Body of pancreas (tissue), 4 donors: ENCODE data around the gene WNT11. TPM values are rescaled to one million over a fixed set of nuclear protein-coding genes. Genes with fewer than 3 reads are reported as not detected.

Experiments used
- ATAC-seq: fragments of 150-250 bp; one replicate; pipeline ENCODE4 v1.9.1; 2016
- DNase-seq, 4 donors: peaks; one replicate each; pipeline ENCODE4 v3.0.0-alpha.2; 2019
- H3K27ac ChIP-seq, 4 donors: fragments of 200-600 bp; sonication (generic); 1 replicate in 3 of 4; 2 replicates in 1 of 4; pipeline versions ENCODE4 v1.5.1 to v1.6.1; 2016 to 2019; ENCODE audit warnings: mild to moderate bottlenecking in 1 of 4, mixed read lengths in 1 of 4, moderate library complexity in 1 of 4
- H3K27me3 ChIP-seq, 2 donors: fragments of 200-600 bp; sonication (generic); one replicate each; pipeline ENCODE4 v1.6.0; 2016; ENCODE audit warnings: mild to moderate bottlenecking in 1 of 2
- H3K36me3 ChIP-seq, 2 donors: fragments of 200-600 bp; sonication (generic); replicated peaks in 1 of 2; 2 replicates each; pipeline ENCODE4 v1.5.1; 2016; ENCODE audit warnings: low read depth in 2 of 2; ENCODE audit not compliant: insufficient read depth in 1 of 2
- H3K4me1 ChIP-seq: fragments of 200-600 bp; sonication (generic); one replicate; pipeline ENCODE4 v1.6.0; 2016
- H3K4me3 ChIP-seq, 2 donors: fragments of 200-600 bp; sonication (generic); 1 replicate in 1 of 2; 2 replicates in 1 of 2; pipeline ENCODE4 v1.5.1; 2016 to 2019
- H3K9me3 ChIP-seq, 3 donors: fragments of 200-600 bp; sonication (generic); 1 replicate in 2 of 3; 2 replicates in 1 of 3; pipeline ENCODE4 v1.5.1; 2016
- POLR2A ChIP-seq, 3 donors: fragments of 450-650 bp; IDR thresholded peaks; one replicate each; pipeline ENCODE4 v1.6.1; 2016; ENCODE audit warnings: antibody characterized with exemption in 3 of 3, mild to moderate bottlenecking in 2 of 3
- WGBS, 2 donors: methylation state at CpG; one replicate each; pipeline ENCODE4 v1.1.5; 2017; 5-methylcytosine and 5-hydroxymethylcytosine counted together
- intact Hi-C: fragments of 100-400 bp; cut with DNase I; formaldehyde crosslinking; loops from one replicate; pipeline ENCODE4 v1.15.1; 2023
- total RNA-seq, 2 donors: library from RNA; depleted of rRNA; stranded (reverse); fragments of >200 nt; gene quantifications; one replicate each; pipeline ENCODE4 v1.1.0, GENCODE V29; 2016
- TF ChIP-seq, protein P1 (sequence below), 7 experiments: fragments of 450-650 bp in 4 of 7; fragments of 200-600 bp in 3 of 7; sonication (generic) in 3 of 7; IDR thresholded peaks; one replicate each; pipeline ENCODE4 v1.5.1; 2016 to 2019; ENCODE audit warnings: antibody characterized with exemption in 7 of 7

Gene WNT11
- total RNA-seq, 2 donors from 2014 or later = 4.2 to 23.4 TPM

GRCh38 chr11:76151556-76152085, 54.7 kb downstream of the WNT11 start:
- H3K9me3 ChIP-seq = no peaks in the 10 kb centered on the region
- no peak for DNase-seq
- intact Hi-C loops = no loop called here
- H3K27ac ChIP-seq = peak overlapping the region in 3 of 4 donors; percentile 51 to 76 (median 70)
- no peak overlapping the region for H3K4me3 ChIP-seq
- no peak for ATAC-seq
- no peaks in the 10 kb centered on the region for H3K27me3 ChIP-seq
- WGBS, 2 donors = 66 to 75% methylated on average over 5 of the region's 5 CpGs
- peaks cover 36% of the 10 kb centered on the region for H3K4me1 ChIP-seq
- no peaks in the 10 kb centered on the region for H3K36me3 ChIP-seq
- no peak for TF ChIP-seq POLR2A (IDR thresholded peaks at IDR 0.05)
- TF ChIP-seq, protein P1, sequence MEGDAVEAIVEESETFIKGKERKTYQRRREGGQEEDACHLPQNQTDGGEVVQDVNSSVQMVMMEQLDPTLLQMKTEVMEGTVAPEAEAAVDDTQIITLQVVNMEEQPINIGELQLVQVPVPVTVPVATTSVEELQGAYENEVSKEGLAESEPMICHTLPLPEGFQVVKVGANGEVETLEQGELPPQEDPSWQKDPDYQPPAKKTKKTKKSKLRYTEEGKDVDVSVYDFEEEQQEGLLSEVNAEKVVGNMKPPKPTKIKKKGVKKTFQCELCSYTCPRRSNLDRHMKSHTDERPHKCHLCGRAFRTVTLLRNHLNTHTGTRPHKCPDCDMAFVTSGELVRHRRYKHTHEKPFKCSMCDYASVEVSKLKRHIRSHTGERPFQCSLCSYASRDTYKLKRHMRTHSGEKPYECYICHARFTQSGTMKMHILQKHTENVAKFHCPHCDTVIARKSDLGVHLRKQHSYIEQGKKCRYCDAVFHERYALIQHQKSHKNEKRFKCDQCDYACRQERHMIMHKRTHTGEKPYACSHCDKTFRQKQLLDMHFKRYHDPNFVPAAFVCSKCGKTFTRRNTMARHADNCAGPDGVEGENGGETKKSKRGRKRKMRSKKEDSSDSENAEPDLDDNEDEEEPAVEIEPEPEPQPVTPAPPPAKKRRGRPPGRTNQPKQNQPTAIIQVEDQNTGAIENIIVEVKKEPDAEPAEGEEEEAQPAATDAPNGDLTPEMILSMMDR (IDR thresholded peaks at IDR 0.05) = no peak

- ATAC-seq (no peak), DNase-seq (no peak)
- Histone ChIP-seq H3K27ac (no peak overlapping the region), H3K27me3 (no peaks in the 10 kb centered on the region), H3K4me3 (no peak overlapping the region), H3K9me3 (no peaks in the 10 kb centered on the region), H3K36me3 (no peaks in the 10 kb centered on the region), H3K4me1 (peaks cover 36% of the 10 kb centered on the region)
- 85 to 97% methylated on average over 4 of the region's 4 CpGs for WGBS, 2 donors
- intact Hi-C loops = no loop called here
- TF ChIP-seq, protein P1 (IDR thresholded peaks at IDR 0.05) = no peak
- TF ChIP-seq POLR2A (IDR thresholded peaks at IDR 0.05) = no peak
Observed at GRCh38 chr11:76150141-76150540, 56.2 kb downstream of the WNT11 start.

DNA sequence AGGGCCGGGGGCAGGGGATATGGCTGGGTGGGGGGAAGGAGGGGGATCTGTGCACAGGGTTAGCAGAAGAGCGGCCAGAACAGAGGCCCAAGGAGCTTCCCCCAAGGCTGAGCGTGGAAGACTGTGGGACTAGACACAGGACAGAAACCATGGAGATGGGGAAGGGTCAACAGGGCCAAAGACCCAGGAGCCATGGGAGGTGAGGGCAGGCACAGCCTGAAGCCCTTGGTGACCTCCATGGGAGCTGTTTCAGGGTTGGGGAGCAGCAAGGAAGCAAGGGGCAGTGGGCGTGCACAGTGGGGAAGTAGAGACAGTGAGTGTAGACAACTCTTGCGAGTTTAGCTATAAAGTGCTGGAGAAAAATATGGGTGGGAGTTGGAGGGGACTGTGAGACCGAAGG, 56.6 kb downstream of the WNT11 start:
- WGBS, 2 donors = 81 to 92% methylated on average over 6 of the region's 6 CpGs
- Histone ChIP-seq H3K36me3 (no peaks in the 10 kb centered on the region), H3K27me3 (no peaks in the 10 kb centered on the region), H3K27ac (no peak overlapping the region), H3K4me1 (peaks cover 36% of the 10 kb centered on the region), H3K4me3 (no peak overlapping the region), H3K9me3 (no peaks in the 10 kb centered on the region)
- no peak for TF ChIP-seq POLR2A (IDR thresholded peaks at IDR 0.05)
- TF ChIP-seq, protein P1 (IDR thresholded peaks at IDR 0.05) = no peak
- intact Hi-C loops = loop anchor here (5.0 kb wide), 1 partner anchor 252 kb away; no protein-coding TSS in a partner anchor
- DNase-seq (no peak), ATAC-seq (no peak)

- 86 to 91% methylated on average over 17 of the region's 17 CpGs for WGBS, 2 donors
- TF ChIP-seq, protein P1 (IDR thresholded peaks at IDR 0.05) = no peak
- no peak for TF ChIP-seq POLR2A (IDR thresholded peaks at IDR 0.05)
- Histone ChIP-seq H3K27ac (no peak overlapping the region), H3K36me3 (no peaks in the 10 kb centered on the region), H3K4me3 (no peak overlapping the region), H3K9me3 (no peaks in the 10 kb centered on the region), H3K27me3 (no peaks in the 10 kb centered on the region), H3K4me1 (peaks cover 36% of the 10 kb centered on the region)
- ATAC-seq (no peak), DNase-seq (no peak)
- intact Hi-C loops = loop anchor here (5.0 kb wide), 1 partner anchor 252 kb away; no protein-coding TSS in a partner anchor
Observed at GRCh38 chr11:76148941-76149613, 57.2 kb downstream of the WNT11 start.
